GOT3 (cell line): ENCODE results near the gene SLC24A3.
A peak's percentile ranks its signal among the peaks of the same experiment; 100 is the strongest.

Experiments used
- DNase-seq: peaks from one replicate; lab custom pipeline; 2025; ENCODE audit warnings: mixed read lengths; lab: John Stamatoyannopoulos, UW

Gene SLC24A3

DNA sequence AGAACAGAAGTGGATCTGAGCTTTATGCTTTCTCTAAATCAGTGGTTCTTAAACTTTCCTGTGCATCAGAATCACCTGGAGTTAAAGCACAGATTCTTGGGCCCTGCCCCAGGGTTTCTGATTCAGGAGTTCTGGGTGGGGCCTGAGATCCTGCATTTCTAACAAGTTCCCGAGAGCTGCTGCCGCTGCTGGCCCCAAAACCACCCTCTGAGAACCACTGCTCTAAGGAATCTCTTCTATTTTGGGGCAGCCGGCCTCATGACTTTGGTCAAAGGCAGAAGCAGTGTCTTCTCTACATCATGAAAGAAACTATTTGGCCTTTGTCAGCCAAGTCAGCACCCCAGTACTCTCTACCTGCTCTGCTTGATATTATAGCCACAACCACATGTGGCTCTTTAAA is 503.5 kb downstream of the SLC24A3 start:
- DNase-seq: no peak

DNA sequence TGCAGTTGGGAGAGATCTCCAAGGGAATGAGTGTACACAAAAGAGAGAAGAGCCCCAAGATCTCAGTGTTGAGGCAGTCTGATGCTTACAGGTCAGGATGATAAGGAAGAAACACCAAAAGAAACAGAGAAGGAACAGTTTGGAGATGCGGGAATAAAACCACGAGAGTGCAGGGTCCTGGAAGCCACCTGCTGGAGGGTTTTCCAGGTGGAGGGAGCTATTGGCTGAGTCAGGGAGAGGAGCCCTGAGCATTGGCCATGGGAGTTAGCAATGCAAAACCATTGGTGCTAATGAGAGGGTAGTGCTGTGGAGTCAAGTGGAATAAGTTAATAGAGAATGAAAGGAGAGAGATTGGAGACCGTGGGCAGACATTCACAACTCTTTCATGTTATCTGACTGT is 506.4 kb downstream of the SLC24A3 start:
- DNase-seq: no peak

DNA sequence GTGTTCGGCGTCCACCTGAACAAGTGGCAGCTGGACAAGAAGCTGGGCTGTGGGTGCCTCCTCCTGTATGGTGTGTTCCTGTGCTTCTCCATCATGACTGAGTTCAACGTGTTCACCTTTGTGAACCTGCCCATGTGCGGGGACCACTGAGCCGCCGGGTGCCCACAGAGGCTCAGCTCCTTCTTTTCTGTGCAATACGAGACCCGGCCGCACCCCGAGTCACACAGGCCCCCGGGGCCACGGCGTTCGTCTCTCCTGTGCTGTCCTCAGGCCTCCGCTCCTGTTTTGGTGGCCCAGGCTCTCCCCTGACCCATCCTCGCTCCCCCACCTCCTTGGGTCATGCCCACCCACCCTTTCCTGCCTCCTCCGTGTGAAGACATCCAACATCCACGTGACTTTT is 508.5 kb downstream of the SLC24A3 start:
- no peak for DNase-seq

DNA sequence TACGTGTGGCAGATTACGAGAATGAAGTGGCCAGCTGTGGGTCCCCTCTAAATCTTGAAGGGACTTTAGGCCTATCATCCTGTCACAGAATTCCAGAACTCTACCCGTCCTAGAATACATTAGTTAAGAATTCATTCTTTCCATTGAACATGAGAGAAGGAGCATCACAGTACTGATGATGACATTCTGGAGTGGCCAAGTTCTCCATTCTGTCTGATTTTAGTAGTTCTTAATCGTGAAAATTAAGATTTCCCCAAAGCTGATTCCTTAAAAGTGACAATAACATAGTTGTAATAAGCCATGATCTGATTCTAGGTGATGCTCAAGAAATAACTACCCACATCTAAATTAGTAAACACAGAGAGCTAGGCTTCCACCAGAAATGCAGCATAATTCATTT is 510.6 kb downstream of the SLC24A3 start:
- no peak for DNase-seq

DNA sequence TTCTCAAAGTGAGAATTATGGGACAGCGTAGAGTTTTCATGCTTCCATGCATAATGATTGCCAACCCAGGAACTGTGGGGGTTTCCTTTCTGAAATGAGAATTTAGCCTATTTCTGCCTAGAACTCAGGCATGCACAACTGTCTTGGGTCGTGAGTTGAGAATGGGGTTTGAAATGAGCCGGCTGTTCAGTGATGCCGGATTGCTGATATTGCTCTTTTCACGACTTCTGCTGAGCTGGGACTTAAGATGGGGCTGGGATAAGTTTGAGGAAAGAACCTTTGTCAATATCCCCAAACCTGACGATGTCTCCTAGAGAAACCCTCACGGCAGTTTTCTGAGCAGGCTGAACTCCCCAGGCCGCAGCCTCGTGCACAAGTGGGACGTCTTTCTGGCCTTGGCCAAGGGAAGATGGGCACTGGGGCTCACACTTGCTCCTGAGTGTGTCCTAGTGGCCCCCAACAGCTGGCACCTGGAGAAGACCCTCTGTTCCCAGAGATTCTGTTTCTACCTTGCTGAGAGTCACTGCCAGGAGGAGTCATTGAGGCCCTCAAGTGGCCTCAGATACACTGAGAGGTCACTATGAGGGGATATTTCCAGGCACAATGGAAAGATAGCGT is 511.5 kb downstream of the SLC24A3 start:
- DNase-seq: no peak

DNA sequence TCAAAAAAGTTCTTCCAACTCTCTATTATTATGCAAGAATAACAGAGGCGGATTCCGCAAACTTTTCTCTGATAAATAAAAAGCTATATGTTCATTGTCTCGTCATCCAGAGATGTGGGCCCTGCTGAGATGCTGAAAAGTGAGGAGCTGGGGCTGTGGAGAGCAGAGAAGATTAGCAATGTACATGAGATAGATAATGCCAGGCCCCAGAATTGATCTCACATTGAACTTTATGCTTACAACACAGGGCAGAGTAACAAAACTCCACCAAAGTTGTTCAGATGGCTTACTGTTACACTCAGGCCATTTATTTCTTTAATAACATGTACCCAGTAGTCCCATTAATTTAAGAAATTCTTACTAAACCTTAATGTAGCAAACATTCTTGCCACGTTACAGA is 512.9 kb downstream of the SLC24A3 start:
- no peak for DNase-seq

DNA sequence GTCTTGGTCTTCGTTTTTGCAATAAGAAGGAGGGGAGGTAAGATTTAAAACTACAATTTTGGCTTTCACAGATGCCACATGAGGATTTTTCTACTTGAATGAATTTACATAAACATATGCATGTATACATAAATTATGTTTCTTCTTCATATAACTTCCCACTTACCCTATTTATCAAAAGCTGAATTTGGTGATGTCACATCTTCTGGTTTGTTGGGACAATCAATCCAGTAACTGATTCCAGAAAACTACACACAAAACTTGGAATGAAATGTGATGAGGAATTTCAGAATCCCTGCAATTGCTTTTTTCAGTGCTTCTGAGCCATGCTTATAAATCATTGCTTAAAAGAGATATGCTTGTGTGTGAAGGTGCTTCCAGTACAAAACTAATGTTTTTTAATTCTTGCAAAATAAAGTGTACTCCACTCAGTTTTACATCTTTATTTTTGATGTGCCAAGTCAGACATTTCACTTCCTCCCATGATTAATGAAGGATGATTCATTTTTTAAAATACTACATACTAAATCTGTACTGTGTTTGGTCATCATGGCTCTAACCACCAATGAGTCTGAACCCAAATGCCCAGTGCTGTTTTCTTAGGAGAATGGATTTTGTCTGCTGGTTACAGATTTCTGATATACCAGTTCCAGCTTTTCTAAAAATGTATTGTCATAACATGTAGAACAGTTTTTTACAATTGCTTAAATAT is 513.5 kb downstream of the SLC24A3 start:
- DNase-seq: no peak

DNA sequence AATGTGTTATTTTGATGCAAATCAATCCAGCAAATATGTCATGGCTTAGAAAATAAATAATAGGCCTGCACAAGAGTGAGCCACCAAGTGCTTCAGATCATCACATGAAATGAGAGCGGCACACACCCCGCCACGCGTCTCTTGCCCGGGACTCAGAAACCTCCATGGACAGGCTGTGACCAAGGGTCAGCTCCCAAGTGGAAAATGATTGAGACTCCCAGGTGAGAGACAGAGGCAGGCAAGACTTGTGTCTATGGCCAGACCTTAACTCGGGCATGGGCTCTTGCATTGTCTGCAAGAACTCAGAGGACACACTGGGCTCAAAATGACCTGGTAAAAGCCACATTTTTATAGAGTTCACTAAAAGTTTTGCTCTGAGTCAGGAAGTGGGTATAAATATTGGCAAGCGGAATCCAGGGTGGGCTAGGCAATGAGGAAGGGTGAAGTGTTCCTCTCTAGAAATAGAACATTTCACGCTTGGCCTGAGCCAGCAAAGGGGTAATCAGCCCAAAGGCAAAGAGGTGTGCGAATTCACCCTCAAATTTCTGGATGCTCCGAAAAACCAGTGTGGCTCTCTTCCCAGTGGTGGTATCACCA is 514.9 kb downstream of the SLC24A3 start:
- DNase-seq: no peak

DNA sequence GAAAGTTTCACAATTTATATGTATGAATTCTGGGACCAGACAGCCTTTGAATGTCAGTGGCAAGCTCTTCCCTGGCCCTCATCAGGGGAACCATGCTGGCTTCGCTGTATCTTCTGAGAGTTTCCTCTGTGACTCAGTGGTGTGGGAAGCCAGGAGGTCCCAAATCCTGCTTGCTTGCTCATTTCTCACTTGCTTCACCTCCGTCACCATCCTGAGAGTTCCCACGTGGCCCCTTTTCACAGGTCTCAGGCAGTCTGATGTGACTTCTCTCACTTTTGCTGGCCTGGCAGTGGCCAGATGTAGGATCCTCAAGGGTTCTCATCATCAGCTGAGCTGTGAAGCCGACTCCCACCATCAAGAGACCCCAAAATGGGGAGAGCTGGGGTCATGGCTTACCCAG is 517.2 kb downstream of the SLC24A3 start:
- DNase-seq: no peak

DNA sequence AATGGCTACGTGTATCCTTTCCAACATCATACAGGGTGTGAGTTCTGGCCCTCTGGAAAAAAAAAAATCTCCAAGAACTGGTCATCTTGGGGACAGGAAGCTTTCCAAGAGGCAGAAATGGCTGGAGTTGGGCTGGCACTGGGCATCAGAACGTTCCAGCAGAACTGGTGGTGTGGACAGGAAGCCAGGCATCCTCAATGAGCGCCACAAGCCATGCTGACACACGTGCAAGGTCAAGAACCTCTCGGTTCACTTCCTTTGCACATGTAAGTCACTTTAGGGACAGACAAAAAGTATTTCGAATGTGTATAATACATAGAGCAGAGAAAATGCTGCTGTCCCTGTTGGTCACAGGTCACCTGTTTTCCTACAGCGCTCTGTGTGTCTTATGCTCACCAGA is 518.3 kb downstream of the SLC24A3 start:
- DNase-seq: no peak

DNA sequence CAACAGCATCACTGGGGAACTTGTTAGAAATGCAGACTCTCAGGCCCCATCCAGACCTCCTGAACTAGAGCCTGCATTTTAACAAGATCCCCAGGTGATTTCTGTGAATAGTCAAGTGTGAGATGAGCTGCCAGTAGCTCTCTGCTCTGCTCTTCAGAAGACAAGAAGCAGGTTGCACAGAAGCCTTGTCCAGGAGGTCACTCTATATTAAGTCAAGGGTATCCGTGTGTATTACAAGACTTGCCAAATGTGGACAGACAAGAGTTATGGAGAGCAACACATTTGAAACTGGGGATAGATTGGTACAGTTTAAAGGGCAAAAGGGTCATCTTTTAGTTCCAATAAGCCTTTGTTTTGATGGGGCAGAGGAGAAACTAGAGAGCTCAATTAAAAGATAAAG is 522.4 kb downstream of the SLC24A3 start:
- no peak for DNase-seq

DNA sequence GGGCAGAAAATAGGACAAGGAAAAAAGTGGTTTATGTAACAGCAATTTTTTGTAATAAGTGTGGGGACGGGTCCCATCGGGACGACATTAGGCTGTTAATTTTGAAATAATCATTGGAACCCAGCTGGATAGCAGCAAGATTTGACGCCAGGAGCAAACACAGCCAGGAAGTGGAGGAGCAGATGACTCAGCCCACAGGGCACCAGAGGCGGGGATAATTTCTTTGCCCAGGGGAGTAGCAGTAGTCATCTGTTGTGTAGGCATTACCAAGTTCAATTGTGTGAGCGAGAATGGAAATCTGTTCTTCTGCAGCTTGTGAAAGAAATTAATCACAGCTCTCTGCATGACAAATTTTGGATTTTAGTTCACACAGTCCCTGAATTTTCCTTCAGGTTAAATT is 523.0 kb downstream of the SLC24A3 start:
- peak; percentile 61 for DNase-seq

DNA sequence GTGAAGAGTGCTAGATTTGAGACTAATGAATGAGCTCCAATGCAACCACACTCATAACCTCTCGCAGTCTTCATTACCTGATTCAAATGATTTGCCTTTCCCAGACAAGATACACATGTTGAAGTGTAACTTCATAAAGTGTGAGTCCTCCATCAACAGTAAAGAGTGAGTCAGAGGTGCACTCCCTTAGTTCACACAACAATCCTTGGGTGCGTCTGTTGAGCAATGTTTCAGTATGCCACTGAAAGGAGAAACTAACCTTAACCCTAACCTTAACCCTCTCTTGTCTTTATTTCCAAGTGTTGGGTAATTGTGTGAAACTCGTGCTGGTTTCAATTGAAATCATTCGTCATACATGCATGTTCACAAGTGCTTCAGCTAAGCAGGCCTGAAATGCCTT is 524.6 kb downstream of the SLC24A3 start:
- DNase-seq: no peak

DNA sequence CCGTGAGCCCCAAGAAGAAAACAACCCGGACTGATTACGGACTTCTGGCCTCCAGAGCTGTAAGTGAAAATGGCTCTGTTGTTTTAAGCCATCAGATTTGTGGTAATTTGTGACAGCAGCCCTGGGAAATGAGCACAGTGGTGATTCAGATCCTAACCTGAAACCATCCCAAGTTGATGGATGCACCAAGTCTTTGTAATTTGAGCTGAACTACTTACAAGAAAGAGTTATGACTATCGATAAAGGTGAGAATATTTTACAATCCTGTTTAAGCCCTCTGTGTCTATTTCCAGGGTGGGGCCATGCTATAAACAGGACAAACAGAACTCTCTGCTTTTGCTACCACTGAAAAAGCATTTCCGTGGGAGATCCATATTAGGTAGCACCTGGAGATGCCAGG is 526.5 kb downstream of the SLC24A3 start:
- no peak for DNase-seq

DNA sequence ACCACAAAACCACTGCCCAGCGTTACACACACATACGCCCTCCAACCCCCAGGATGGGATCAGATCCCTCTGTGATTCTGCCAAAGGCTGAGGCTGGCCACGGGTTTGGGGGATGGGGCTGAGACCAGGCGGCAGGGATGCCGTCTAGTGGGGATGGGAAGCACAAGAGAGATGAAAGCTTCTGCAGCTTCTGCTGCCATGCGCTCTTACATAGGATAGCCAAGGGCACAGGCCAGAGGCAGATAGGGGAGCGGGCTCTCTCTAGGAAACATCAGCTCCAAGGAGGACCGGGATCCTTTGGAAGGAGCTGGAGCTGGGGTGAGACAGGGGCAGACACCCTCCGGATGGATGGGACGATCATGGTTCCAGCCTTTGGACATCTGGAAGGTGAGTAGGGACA is 526.9 kb downstream of the SLC24A3 start:
- no peak for DNase-seq

DNA sequence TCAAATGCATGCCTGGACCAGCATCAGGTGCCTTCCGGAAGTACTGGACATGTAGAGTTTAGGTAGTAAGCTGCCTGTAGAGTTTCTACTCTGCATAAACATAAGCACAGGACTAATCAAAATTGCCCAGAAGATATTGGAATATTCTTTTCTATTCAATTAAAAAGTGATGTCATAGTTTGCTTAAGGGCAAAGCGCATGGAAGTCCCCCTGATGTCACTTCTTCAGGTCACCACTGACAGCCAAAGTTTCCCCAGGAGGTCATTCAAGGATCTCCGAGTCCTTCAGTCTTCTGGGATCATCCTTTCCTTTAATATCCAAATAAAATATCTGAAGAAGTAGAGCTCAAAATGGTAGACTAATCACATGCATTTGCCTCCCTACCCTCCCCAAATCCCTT is 528.1 kb downstream of the SLC24A3 start:
- no peak for DNase-seq

DNA sequence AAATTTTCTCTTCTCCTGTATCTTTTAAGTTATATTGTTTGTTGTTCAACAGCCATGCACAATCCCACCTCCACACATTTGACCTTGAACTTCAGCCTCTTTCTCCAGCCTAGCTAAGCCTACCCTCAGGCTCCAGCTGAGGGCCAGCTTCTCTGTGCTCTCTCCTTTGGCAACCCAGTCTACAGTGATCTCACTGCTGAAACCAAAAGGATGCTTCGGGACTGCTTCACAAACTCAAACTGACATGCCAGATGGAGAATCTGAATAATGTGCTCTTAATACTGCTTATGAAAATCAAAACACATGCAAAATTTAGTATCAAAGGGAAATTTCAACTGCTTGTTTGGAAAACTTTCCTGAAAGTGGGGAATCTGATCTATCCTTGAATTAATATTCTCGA is 529.5 kb downstream of the SLC24A3 start:
- no peak for DNase-seq

DNA sequence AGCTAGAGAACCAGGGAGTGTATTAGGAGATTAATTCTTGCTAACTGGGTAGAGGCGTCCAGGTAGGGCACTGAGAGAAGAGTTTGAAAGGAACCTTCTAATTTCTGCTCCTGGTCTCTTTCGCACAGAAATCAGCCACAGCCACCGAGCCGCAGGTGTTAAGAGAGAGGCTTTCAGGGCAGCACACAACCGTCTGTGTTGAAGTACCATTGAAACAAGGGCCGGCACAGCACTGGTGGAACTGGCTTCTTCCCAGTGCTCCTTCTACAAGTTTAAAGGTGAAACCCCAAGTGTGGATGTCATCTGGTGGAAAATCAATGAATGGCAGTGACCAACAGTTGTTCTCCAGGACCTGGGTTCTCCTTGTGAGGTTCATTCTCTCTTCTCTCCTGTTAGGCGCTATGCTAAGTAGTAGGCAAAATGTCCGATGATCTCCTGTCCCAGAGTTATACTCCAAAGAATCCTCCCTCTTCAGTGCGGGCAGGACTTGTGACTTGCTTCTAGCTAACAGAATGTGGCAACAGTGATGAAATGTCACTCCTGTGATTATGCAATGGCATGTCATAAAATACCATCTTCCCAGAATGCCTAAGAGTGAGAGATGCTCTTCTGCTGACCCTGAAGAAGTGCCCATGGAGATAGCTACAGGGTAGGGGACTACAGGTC is 530.7 kb downstream of the SLC24A3 start:
- DNase-seq: no peak

DNA sequence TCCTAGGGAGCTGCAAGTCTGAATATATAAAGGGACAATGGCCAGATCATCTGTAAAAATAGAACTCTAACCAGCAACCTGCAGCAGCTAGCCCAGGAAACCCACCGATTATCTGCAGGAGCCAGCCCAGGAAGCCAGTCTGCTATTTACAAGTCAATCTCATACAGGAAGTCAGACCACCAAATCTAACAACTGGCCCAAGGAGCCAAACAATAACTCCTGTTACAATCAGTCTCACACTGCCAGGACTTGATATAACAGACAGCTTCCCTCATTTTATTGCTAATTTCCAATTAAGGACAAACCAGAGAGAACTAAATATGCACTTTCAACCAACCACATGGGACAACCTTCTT is 531.2 kb downstream of the SLC24A3 start:
- DNase-seq: no peak

DNA sequence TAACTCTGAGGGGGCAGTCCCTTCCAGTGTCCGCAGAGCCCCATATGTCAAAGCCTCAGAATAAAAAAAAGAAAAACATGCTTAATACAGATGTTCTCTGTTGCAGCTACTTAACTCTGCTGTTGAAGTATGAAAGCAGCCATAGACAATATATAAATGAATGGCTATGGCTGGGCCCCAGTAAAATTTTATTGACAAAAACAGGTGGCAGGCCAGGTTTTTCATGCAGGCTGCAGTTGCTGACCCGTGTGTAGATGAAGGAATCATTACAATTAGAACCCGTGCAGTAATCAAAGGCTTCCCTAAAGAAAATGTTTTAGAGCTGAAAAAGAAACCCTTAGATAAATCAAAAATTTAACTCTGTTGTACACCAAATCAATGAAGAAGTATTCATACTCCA is 532.7 kb downstream of the SLC24A3 start:
- no peak for DNase-seq

DNA sequence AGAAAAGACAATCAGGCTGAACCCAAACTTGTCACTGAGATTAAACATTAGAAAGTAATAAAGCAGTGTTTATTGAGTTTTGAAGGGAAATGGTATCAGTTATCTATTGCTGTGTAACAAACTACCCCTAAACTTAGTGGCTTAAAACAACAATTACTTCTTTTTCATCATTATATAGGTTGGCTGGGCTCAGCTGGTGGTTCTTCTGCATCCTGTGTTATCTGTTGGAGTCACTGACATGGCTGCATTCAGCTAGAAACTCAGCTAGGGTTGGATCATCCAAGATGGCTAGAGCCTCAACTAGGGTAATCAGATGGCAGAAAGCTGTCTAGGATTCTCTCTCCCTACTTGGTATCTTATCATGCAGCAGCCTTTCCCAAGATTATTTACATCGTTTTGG is 533.1 kb downstream of the SLC24A3 start:
- no peak for DNase-seq

DNA sequence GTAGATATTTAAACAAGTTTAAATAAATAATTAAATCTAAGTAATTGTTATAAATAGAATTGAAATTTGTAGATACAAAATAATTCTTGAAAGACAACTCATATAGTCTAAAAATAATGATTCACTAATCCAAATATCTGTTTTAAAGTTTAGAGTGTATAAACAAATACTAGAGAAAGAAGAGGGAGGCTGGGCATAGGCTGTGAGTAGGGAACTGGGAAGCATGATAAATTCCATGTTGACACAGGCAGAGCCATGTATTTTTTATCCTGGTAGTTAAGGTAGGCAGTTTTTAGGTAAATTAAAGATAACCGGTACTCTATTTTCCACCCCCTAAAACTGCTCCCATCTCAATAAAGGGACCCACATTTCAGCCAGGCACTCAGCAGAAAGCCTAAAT is 534.0 kb downstream of the SLC24A3 start:
- no peak for DNase-seq

DNA sequence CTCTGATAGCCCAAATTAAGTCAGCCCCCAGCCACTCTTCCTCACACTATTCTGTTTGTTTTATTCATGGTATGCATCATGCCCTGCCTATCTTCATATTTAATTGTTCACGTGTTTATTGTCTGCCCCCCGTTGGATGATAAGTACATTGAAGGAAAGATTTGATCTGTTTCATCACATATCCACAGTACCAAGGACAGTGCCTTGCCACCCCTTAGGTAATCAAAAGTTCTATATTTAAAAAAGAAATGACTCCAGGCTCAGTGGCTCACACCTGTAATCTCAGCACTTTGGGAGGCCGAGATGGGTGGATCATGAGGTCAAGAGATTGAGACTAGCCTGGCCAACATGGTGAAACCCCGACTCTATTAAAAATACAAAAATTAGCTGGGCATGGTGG is 535.5 kb downstream of the SLC24A3 start:
- no peak for DNase-seq
